ENCODE results near the gene C1QTNF5. TPM values are rescaled to one million over a fixed set of nuclear protein-coding genes. Genes with fewer than 3 reads are reported as not detected.

Gene C1QTNF5
- total and polyA plus RNA-seq, 2 experiments from 2014 or later, result 4.5 to 27.9 TPM

DNA sequence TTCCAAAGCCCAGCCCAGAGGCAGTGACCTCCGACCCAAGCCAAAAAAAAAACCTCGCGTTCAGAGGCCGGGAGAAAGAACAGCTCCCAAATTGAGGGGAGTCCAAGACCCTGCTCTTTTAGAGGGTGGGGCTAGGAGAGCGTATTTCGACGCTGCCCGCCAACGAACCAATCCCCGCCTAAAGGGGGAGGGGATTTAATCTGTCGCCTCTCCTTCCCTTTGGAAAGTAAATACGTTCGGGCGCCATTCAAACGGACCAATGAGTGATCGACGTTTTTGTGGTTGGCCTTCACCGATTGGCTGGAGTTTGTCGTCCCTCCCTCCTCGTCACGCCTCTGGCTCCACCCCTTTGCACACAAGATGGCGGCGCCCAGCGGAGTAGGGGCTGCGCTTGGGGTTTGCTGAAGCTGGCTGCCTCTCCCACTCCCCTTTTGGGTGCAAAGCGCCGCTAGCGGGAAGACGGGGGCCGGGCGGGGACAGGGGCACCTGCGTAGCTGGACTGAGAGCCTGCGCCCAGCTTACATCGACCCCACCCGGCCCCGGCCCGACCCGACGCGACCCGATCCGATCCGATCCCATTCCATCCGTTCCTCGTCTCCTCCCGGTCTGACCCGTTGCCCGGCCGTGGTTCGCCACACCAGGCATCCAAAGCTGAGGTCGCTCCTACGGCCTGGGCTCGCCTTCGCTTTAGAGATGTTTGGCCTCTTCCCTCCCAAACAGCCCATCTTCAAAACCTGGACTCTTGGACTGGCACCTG, 6.3 kb downstream of the C1QTNF5 start, which contains the start of gene RNF26:
TSS of gene RNF26 (plus strand) at position 354 of the 757 bp plus-strand sequence. CDS start 596 bp downstream, outside the sequence.
- Histone ChIP-seq H2AFZ (peak within 1 kb of the TSS; percentile 81), H3K79me2 (ENCODE audit: insufficient read depth) (peaks cover 28% of the 10 kb centered on the region), H3F3A (ENCODE audit: insufficient read depth) (peaks cover 9% of the 10 kb centered on the region; the same call in 1 of the 2 replicates), H3K9me2 (ENCODE audit: insufficient read depth) (no peaks in the 10 kb centered on the region), H3K36me3 (ENCODE audit: low read depth) (no peaks in the 10 kb centered on the region), H3K4me2 (ENCODE audit: unreplicated experiment) (peak within 1 kb of the TSS; percentile 98), H3K4me3 (peak within 1 kb of the TSS; percentile 92), H3K4me1 (ENCODE audit: insufficient read depth) (peaks cover 29% of the 10 kb centered on the region; the same call in 1 of the 2 replicates), H3K27ac (peak within 1 kb of the TSS; percentile 59), H3K9me3 (ENCODE audit: low read depth) (no peaks in the 10 kb centered on the region), H4K20me1 (ENCODE audit: insufficient read depth) (no peaks in the 10 kb centered on the region), H3K9ac (peak within 1 kb of the TSS; percentile 95), H3K27me3 (replicated peaks; ENCODE audit: insufficient read depth) (no peaks in the 10 kb centered on the region; the same call in 1 of the 2 replicates)
- TF ChIP-seq EZH2 (IDR thresholded peaks at IDR 0.05; ENCODE audit: insufficient read depth, poor library complexity, severe bottlenecking) (no peak), EZH2phosphoT487 (IDR thresholded peaks at IDR 0.05; ENCODE audit: insufficient read depth, low read depth) (no peak)
- in situ Hi-C loops (cut with MboI), result no loop called here
- 1 to 2% methylated on average over 34 to 53 of the region's 54 CpGs for WGBS, 2 experiments (ENCODE audit: low coverage in 1 of 2, low lambda C conversion rate in 2 of 2, missing lambda C conversion rate in 2 of 2)
- peak; percentile 99 for DNase-seq

DNA sequence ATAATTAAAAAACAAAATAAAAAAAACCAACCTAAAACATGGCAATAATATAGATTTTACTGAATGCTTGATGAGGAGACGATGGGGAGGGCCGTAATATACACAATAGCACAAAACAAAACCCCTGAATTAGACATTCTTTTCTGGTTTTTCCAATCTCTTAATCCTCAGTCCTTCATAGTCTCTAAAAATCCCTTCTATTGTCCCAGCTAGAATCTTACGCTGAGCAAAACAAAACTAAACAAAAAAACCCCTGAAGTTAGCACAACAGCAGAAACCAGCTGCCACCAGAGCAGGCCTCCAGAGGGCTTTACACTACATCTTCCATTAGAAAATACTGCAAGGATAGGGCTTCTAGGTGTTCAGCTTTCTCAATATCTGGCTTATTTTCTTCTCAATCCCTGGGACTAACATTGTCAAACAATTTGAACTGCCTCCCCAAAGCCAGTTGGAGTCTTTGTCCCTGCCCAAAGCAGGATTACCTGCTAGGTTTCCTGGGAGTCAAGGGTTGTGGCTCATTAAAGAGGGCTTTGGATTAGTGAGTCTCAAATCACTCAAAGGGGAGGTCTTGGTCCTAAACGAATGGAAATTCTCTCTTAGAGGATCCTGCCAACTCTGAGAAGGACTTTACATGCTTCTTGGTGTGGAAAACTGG, 8.4 kb downstream of the C1QTNF5 start:
- Histone ChIP-seq H3K36me3 (ENCODE audit: low read depth) (no peaks in the 10 kb centered on the region), H3F3A (ENCODE audit: insufficient read depth) (peaks cover 3% of the 10 kb centered on the region; the same call in 1 of the 2 replicates), H3K9me3 (ENCODE audit: low read depth) (no peaks in the 10 kb centered on the region), H3K9me2 (ENCODE audit: insufficient read depth) (no peaks in the 10 kb centered on the region), H3K79me2 (ENCODE audit: insufficient read depth) (peaks cover 28% of the 10 kb centered on the region), H3K27ac (no peak overlapping the region), H3K27me3 (replicated peaks; ENCODE audit: insufficient read depth) (no peaks in the 10 kb centered on the region; the same call in 1 of the 2 replicates), H4K20me1 (ENCODE audit: insufficient read depth) (no peaks in the 10 kb centered on the region), H3K4me2 (ENCODE audit: unreplicated experiment) (no peak overlapping the region), H3K9ac (no peak overlapping the region), H3K4me3 (no peak overlapping the region), H2AFZ (no peak overlapping the region), H3K4me1 (ENCODE audit: insufficient read depth) (peaks cover 15% of the 10 kb centered on the region; the same call in 1 of the 2 replicates)
- WGBS, 2 experiments (ENCODE audit: low coverage in 1 of 2, low lambda C conversion rate in 2 of 2, missing lambda C conversion rate in 2 of 2), result 70 to 78% methylated on average over 4 of the region's 4 CpGs
- in situ Hi-C loops (cut with MboI), result no loop called here
- DNase-seq, result no peak
- TF ChIP-seq EZH2 (IDR thresholded peaks at IDR 0.05; ENCODE audit: insufficient read depth, poor library complexity, severe bottlenecking) (no peak), EZH2phosphoT487 (IDR thresholded peaks at IDR 0.05; ENCODE audit: insufficient read depth, low read depth) (no peak)

GRCh38 chr11:119330237-119330636, 10.4 kb downstream of the C1QTNF5 start:
- H3K4me1 ChIP-seq (ENCODE audit: insufficient read depth), result peaks cover 5% of the 10 kb centered on the region; the same call in 1 of the 2 replicates
- no peak overlapping the region for H3K27ac ChIP-seq
- in situ Hi-C loops (cut with MboI), result no loop called here
- H2AFZ ChIP-seq, result no peak overlapping the region
- no peaks in the 10 kb centered on the region for H4K20me1 ChIP-seq (ENCODE audit: insufficient read depth)
- no peaks in the 10 kb centered on the region for H3K9me2 ChIP-seq (ENCODE audit: insufficient read depth)
- no peaks in the 10 kb centered on the region for H3K9me3 ChIP-seq (ENCODE audit: low read depth)
- no peak overlapping the region for H3K4me2 ChIP-seq (ENCODE audit: unreplicated experiment)
- DNase-seq, result no peak
- no peaks in the 10 kb centered on the region; the same call in 1 of the 2 replicates for H3K27me3 ChIP-seq (replicated peaks; ENCODE audit: insufficient read depth)
- H3K79me2 ChIP-seq (ENCODE audit: insufficient read depth), result peaks cover 9% of the 10 kb centered on the region
- H3K9ac ChIP-seq, result no peak overlapping the region
- H3K4me3 ChIP-seq, result no peak overlapping the region
- 23 to 55% methylated on average over 1 of the region's 1 CpG for WGBS, 2 experiments (ENCODE audit: low coverage in 1 of 2, low lambda C conversion rate in 2 of 2, missing lambda C conversion rate in 2 of 2)
- H3K36me3 ChIP-seq (ENCODE audit: low read depth), result no peaks in the 10 kb centered on the region
- TF ChIP-seq EZH2 (IDR thresholded peaks at IDR 0.05; ENCODE audit: insufficient read depth, poor library complexity, severe bottlenecking), result no peak
- no peak for TF ChIP-seq EZH2phosphoT487 (IDR thresholded peaks at IDR 0.05; ENCODE audit: insufficient read depth, low read depth)
- no peaks in the 10 kb centered on the region for H3F3A ChIP-seq (ENCODE audit: insufficient read depth)

GRCh38 chr11:119329320-119329719, 11.4 kb downstream of the C1QTNF5 start:
- no peaks in the 10 kb centered on the region for H3K4me1 ChIP-seq (ENCODE audit: insufficient read depth)
- no peak overlapping the region for H3K4me3 ChIP-seq
- H3K9me2 ChIP-seq (ENCODE audit: insufficient read depth), result no peaks in the 10 kb centered on the region
- TF ChIP-seq EZH2phosphoT487 (IDR thresholded peaks at IDR 0.05; ENCODE audit: insufficient read depth, low read depth) (no peak), EZH2 (IDR thresholded peaks at IDR 0.05; ENCODE audit: insufficient read depth, poor library complexity, severe bottlenecking) (no peak)
- H3K36me3 ChIP-seq (ENCODE audit: low read depth), result no peaks in the 10 kb centered on the region
- no peaks in the 10 kb centered on the region for H3K9me3 ChIP-seq (ENCODE audit: low read depth)
- DNase-seq, result no peak
- WGBS, 2 experiments (ENCODE audit: low coverage in 1 of 2, low lambda C conversion rate in 2 of 2, missing lambda C conversion rate in 2 of 2), result 47 to 54% methylated on average over 2 of the region's 2 CpGs
- no peaks in the 10 kb centered on the region for H4K20me1 ChIP-seq (ENCODE audit: insufficient read depth)
- H2AFZ ChIP-seq, result no peak overlapping the region
- H3K27me3 ChIP-seq (replicated peaks; ENCODE audit: insufficient read depth), result no peaks in the 10 kb centered on the region; the same call in 1 of the 2 replicates
- H3K27ac ChIP-seq, result no peak overlapping the region
- no peaks in the 10 kb centered on the region for H3K79me2 ChIP-seq (ENCODE audit: insufficient read depth)
- H3K9ac ChIP-seq, result no peak overlapping the region
- H3K4me2 ChIP-seq (ENCODE audit: unreplicated experiment), result no peak overlapping the region
- no peaks in the 10 kb centered on the region for H3F3A ChIP-seq (ENCODE audit: insufficient read depth)
- in situ Hi-C loops (cut with MboI), result no loop called here

Measured in GM23248 (cell line).